Esophagus muscularis mucosa (tissue), 4 donors: Measurements from ENCODE around the gene GNLY. TPM values are rescaled to one million over a fixed set of nuclear protein-coding genes. Genes with fewer than 3 reads are reported as not detected.
"Not testable (repeated sequence)": the region's sequence is repeated elsewhere in the genome, so short reads cannot be mapped to it uniquely, and the experiment has no call there.

Experiments
- DNase-seq: peaks from one replicate; pipeline ENCODE4 v3.0.0-alpha.2; 2017; ENCODE audit errors: extremely low spot score
- H3K27ac ChIP-seq, 4 donors: fragments of 200-600 bp; sonication (generic); replicated peaks in 1 of 4; 1 replicate in 3 of 4; 2 replicates in 1 of 4; pipeline ENCODE4 v1.5.1; 2016 to 2019; ENCODE audit warnings: mild to moderate bottlenecking in 1 of 4
- H3K27me3 ChIP-seq, 4 donors: fragments of 200-600 bp; sonication (generic); one replicate each; pipeline versions ENCODE4 v1.5.1 to v1.6.0; 2016 to 2019
- H3K36me3 ChIP-seq, 4 donors: fragments of 200-600 bp; sonication (generic); one replicate each; pipeline ENCODE4 v1.5.1; 2016 to 2019
- H3K4me1 ChIP-seq, 4 donors: fragments of 200-600 bp; sonication (generic); one replicate each; pipeline ENCODE4 v1.5.1; 2016 to 2019
- H3K4me3 ChIP-seq, 4 donors: fragments of 200-600 bp; sonication (generic); 1 replicate in 2 of 4; 2 replicates in 2 of 4; pipeline ENCODE4 v1.5.1; 2016 to 2019; ENCODE audit warnings: mild to moderate bottlenecking in 4 of 4, moderate library complexity in 1 of 4
- H3K9me3 ChIP-seq, 4 donors: fragments of 200-600 bp; sonication (generic); 1 replicate in 3 of 4; 2 replicates in 1 of 4; pipeline ENCODE4 v1.5.1; 2016 to 2019
- CTCF ChIP-seq, 3 experiments: fragments of 200-600 bp in 2 of 3; fragments of 450-650 bp in 1 of 3; sonication (generic) in 2 of 3; IDR thresholded peaks; one replicate each; pipeline ENCODE4 v1.5.1; 2017 to 2019; ENCODE audit warnings: antibody characterized with exemption in 3 of 3, mild to moderate bottlenecking in 2 of 3, moderate library complexity in 1 of 3
- EP300 ChIP-seq: sonication (generic); formaldehyde crosslinking; IDR thresholded peaks from one replicate; pipeline ENCODE4 v1.6.1; 2017; ENCODE audit warnings: antibody characterized with exemption
- POLR2A ChIP-seq: fragments of 450-650 bp; IDR thresholded peaks from one replicate; pipeline ENCODE4 v1.6.1; 2017; ENCODE audit warnings: antibody characterized with exemption, moderate library complexity, mild to moderate bottlenecking, low read depth
- POLR2AphosphoS5 ChIP-seq, 2 donors: sonication (generic); formaldehyde crosslinking; IDR thresholded peaks; one replicate each; pipeline ENCODE4 v1.6.1; 2017; ENCODE audit warnings: antibody characterized with exemption in 2 of 2
- WGBS: methylation state at CpG from one replicate; pipeline ENCODE4 v1.1.5; 2018; 5-methylcytosine and 5-hydroxymethylcytosine counted together
- intact Hi-C: fragments of 100-400 bp; cut with DNase I; formaldehyde crosslinking; loops from one replicate; pipeline ENCODE4 v1.15.1; 2023
- total RNA-seq, 4 donors: library from RNA; depleted of rRNA; stranded (reverse); fragments of >200 nt; gene quantifications; one replicate each; pipeline versions ENCODE4 v1.1.0 to v1.2.1, GENCODE V29; 2016

Gene GNLY
- total RNA-seq, 4 donors from 2014 or later = 0.84 to 3.5 (median 2.0) TPM

DNA sequence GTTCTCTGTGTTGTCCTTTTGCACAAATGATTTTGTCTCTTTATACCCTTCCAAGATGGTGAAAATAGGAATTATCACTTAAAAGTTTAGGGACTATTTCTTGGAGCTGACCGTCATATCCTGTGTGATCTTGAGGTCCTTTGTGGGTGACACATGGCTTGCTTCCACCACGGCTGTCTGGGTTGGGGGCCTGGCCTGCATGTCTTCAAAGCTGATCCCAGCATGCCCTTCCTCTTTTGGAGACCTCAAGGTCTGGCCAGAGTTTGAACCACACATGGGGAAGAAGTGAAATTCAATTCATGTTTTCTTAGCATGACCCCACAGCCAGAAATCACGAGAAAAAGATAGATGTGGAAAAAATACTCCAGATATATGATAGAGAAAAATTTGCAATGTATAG, 40.2 kb upstream of the GNLY start:
- no peaks in the 10 kb centered on the region for H3K9me3 ChIP-seq
- H3K27me3 ChIP-seq = no peaks in the 10 kb centered on the region
- no peak for DNase-seq
- no peak overlapping the region for H3K4me3 ChIP-seq
- peaks cover 0 to 2% (median 0%) of the 10 kb centered on the region in 4 donors for H3K4me1 ChIP-seq
- 72% methylated on average over 3 of the region's 3 CpGs for WGBS
- intact Hi-C loops = no loop called here
- H3K36me3 ChIP-seq = peaks cover 13 to 93% (median 59%) of the 10 kb centered on the region in 4 donors
- TF ChIP-seq EP300 = no peak
- no peak for TF ChIP-seq POLR2AphosphoS5 (IDR thresholded peaks at IDR 0.05)
- no peak for TF ChIP-seq POLR2A
- TF ChIP-seq CTCF (IDR thresholded peaks at IDR 0.05) = no peak
- no peak overlapping the region for H3K27ac ChIP-seq

GRCh38 chr2:85655961-85656417, 38.2 kb upstream of the GNLY start:
- Histone ChIP-seq H3K4me1 (peaks cover 2 to 4% (median 3%) of the 10 kb centered on the region in 4 donors), H3K27me3 (no peaks in the 10 kb centered on the region), H3K9me3 (no peaks in the 10 kb centered on the region), H3K36me3 (peaks cover 0 to 79% (median 39%) of the 10 kb centered on the region in 4 donors), H3K27ac (no peak overlapping the region), H3K4me3 (no peak overlapping the region)
- intact Hi-C loops = no loop called here
- WGBS = 81% methylated on average over 7 of the region's 7 CpGs
- DNase-seq = no peak
- TF ChIP-seq POLR2A (no peak), CTCF (IDR thresholded peaks at IDR 0.05) (no peak), POLR2AphosphoS5 (IDR thresholded peaks at IDR 0.05) (no peak), EP300 (no peak)

GRCh38 chr2:85656468-85656867, 37.7 kb upstream of the GNLY start:
- peaks cover 0 to 74% (median 34%) of the 10 kb centered on the region in 4 donors for H3K36me3 ChIP-seq
- H3K27ac ChIP-seq = no peak overlapping the region
- TF ChIP-seq POLR2AphosphoS5 (IDR thresholded peaks at IDR 0.05) = no peak
- TF ChIP-seq CTCF (IDR thresholded peaks at IDR 0.05) = no peak
- no peak for TF ChIP-seq EP300
- TF ChIP-seq POLR2A = no peak
- H3K9me3 ChIP-seq = no peaks in the 10 kb centered on the region
- no peak for DNase-seq
- 88% methylated on average over 3 of the region's 3 CpGs for WGBS
- H3K27me3 ChIP-seq = no peaks in the 10 kb centered on the region
- H3K4me3 ChIP-seq = no peak overlapping the region
- H3K4me1 ChIP-seq = peaks cover 6 to 8% (median 7%) of the 10 kb centered on the region in 4 donors
- intact Hi-C loops = no loop called here

DNA sequence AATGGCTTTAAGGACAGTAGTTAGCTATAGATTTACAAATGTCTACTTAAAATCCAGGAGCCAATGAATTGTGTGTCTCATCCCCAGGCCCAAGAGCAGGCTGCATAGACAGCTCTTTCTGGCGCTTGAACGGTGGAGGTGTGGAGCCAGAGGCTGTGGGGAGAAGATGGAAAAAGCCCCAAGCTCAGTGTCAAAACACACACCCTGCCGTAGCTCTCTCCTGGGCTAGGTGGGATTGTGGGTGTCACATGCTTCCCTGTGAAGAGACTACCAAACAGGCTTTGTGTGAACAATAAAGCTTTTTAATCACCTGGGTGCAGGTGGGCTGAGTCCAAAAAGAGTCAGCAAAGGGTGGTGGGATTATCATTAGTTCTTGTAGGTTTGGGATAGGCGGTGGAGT, 36.8 kb upstream of the GNLY start:
- H3K9me3 ChIP-seq, DNase-seq, H3K27ac ChIP-seq, H3K4me3 ChIP-seq, intact Hi-C loops, H3K27me3 ChIP-seq: not testable (repeated sequence)
- Histone ChIP-seq H3K36me3 (peaks cover 0 to 65% (median 25%) of the 10 kb centered on the region in 4 donors), H3K4me1 (peaks cover 16 to 17% (median 17%) of the 10 kb centered on the region in 4 donors)
- WGBS = 92% methylated on average over 4 of the region's 4 CpGs

DNA sequence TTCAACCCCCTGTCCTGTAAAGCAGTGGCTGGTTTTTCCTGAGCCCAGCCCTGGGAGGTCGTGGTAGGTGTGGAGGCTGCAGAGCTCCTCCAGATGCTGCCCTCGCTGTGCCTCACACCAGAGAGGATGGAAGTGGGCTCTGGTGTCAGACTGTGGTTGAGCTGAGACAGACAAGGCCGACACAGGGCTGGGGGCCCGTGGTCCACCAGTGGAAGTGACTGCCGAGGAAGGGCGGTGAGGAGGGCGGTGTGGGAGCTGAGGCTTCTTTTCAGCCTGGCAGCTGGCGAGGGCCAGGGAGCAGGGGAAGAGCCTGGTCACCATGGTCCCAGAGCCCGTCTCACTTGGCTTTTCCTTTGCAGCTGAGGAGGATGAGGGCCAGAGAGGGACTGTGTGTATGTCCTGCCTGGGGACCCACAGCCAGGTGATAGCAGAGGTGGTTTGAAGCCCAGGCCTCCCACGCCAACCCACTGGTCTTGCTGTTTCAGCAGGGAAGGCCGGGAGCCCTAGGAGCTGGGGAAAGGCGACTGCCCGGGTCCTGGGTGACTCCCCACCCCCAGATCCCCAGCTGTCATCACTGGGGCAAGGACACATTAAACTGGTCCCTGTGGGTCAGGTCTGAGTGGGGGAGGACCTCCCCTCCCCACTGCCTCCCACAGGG, 34.7 kb upstream of the GNLY start:
- no CpG with 5 or more reads among the region's 13 CpGs for WGBS
- no peaks in the 10 kb centered on the region for H3K27me3 ChIP-seq
- no peak for DNase-seq
- no peaks in the 10 kb centered on the region for H3K9me3 ChIP-seq
- no peak for TF ChIP-seq POLR2AphosphoS5 (IDR thresholded peaks at IDR 0.05)
- TF ChIP-seq POLR2A = no peak
- TF ChIP-seq EP300 = no peak
- no peak for TF ChIP-seq CTCF (IDR thresholded peaks at IDR 0.05)
- H3K4me3 ChIP-seq = no peak overlapping the region
- intact Hi-C loops = no loop called here
- H3K27ac ChIP-seq = no peak overlapping the region
- peaks cover 21 to 31% (median 26%) of the 10 kb centered on the region in 4 donors for H3K4me1 ChIP-seq
- peaks cover 0 to 44% (median 15%) of the 10 kb centered on the region in 4 donors for H3K36me3 ChIP-seq

DNA sequence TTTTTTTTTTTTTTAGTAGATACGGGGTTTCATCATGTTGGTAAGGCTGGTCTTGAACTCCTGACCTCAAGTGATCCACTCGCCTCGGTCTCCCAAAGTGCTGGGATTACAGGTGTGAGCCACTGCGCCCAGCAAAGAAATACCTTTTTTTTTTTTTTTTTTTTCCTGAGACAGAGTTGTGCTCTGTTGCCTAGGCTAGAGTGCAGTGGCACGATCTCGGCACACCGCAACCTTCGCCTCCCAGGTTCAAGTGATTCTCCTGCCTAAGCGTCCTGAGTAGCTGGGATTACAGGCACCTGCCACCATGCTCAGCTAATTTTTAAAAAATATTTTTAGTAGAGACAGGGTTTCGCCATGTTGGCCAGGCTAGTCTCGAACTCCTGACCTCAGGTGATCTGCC, 33.9 kb upstream of the GNLY start:
- WGBS = 95% methylated on average over 11 of the region's 11 CpGs
- H3K9me3 ChIP-seq, intact Hi-C loops, DNase-seq, H3K4me3 ChIP-seq, H3K27me3 ChIP-seq: not testable (repeated sequence)
- H3K27ac ChIP-seq = peak overlapping the region in 2 of 4 donors; percentile 59 to 61
- peaks cover 0 to 38% (median 15%) of the 10 kb centered on the region in 4 donors for H3K36me3 ChIP-seq
- peaks cover 21 to 31% (median 26%) of the 10 kb centered on the region in 4 donors for H3K4me1 ChIP-seq
